ENCODE results near the gene NR1I3.

- no peak for TF ChIP-seq CTCF (IDR thresholded peaks at IDR 0.05; ENCODE audit: poor library complexity)
- no peak for TF ChIP-seq EZH2 (IDR thresholded peaks at IDR 0.05; ENCODE audit: borderline replicate concordance)
Measured at GRCh38 chr1:161241682-161242081, 3.7 kb upstream of the NR1I3 start.
